Measurements from ENCODE around the gene NCKAP5.

The NCKAP5 gene

DNA sequence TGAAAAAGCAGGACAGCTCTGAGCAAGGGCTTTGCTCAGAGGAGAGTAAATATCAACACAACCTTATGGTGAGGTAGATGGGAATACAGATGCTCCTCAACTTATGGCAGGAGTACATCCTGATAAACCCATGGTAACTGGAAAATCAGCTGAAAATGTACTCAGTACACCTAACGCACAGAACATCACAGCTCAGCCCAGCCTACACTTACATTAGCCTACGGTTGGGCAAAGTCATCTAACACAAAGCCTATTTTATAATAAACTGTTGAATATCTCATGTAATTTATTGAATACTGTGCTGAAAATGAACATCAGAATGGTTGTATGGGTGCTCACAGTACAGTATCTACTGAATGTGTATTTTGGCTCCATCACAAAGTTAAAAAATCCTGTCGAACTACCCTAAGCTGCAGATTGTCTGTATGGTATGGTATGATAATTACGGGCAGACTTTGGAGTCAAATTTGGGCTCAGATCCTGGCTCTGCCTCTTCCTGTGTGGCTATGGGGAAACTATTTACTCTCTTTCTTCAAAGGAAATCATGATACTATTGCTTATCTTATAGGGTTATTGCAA is 778.0 kb downstream of the NCKAP5 start:
- Histone ChIP-seq H2AK5ac (ENCODE audit: low read depth, low read length) (no peak overlapping the region), H2BK15ac (ENCODE audit: low read length) (no peak overlapping the region)
- no peak for DNase-seq (ENCODE audit: low spot score)

DNA sequence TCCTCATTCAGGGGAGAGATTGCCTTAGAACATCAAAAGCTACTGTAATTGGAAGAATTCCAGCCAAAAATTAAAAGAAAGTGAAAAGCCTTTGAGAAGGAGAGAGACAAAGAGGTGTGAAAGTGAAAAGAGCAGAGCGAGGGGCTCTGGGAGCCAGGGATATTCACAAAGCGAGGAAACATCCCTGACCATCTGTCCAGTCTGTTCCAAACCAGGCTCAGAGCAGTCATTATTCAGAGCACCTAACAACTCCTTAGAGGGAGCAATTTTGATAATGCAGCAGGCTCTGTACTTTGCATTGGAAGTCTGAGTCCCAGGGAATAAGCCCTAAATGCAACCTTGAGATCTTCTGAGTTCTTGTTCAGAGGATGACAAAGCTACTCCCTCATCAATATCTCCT is 779.2 kb downstream of the NCKAP5 start:
- Histone ChIP-seq H4K91ac (ENCODE audit: low read depth, low read length, poor library complexity) (no peak overlapping the region), H2BK15ac (ENCODE audit: low read length) (no peak overlapping the region), H3K9me3 (replicated peaks in 1 of 2; ENCODE audit: control insufficient read depth in 2 of 2, insufficient read depth in 1 of 2, low read depth in 1 of 2, low read length in 2 of 2) (no peaks in the 10 kb centered on the region), H2AK5ac (ENCODE audit: low read depth, low read length) (no peak overlapping the region), H3K23ac (ENCODE audit: low read depth, low read length, poor library complexity) (no peak overlapping the region), H3K4me2 (ENCODE audit: insufficient read depth, low read length, poor library complexity, severe bottlenecking) (no peak overlapping the region), H3K4me3 (ENCODE audit: low read length in 2 of 2) (no peak overlapping the region), H3K9ac (ENCODE audit: low read depth, low read length, poor library complexity) (no peak overlapping the region), H3K4ac (ENCODE audit: low read length) (no peak overlapping the region), H3K36me3 (replicated peaks in 1 of 2; ENCODE audit: control insufficient read depth in 2 of 2, insufficient read depth in 2 of 2, low read length in 2 of 2) (peaks cover 0 to 94% of the 10 kb centered on the region in 2 donors), H3K18ac (ENCODE audit: low read length) (no peak overlapping the region), H3K27ac (replicated peaks; ENCODE audit: low read length) (no peak overlapping the region), H2BK5ac (ENCODE audit: low read length) (no peak overlapping the region), H3K4me1 (ENCODE audit: control insufficient read depth in 2 of 2, insufficient read depth in 1 of 2, low read depth in 1 of 2, low read length in 2 of 2) (no peaks in the 10 kb centered on the region), H2AFZ (ENCODE audit: low read length) (no peak overlapping the region), H4K8ac (ENCODE audit: low read depth, low read length) (no peak overlapping the region), H2BK12ac (ENCODE audit: low read length) (no peak overlapping the region), H3K14ac (ENCODE audit: low read length) (no peak overlapping the region), H3K79me1 (ENCODE audit: low read depth, low read length) (no peaks in the 10 kb centered on the region), H2BK120ac (ENCODE audit: low read depth, low read length) (no peak overlapping the region), H3K27me3 (ENCODE audit: control insufficient read depth in 3 of 3, insufficient read depth in 3 of 3, low read depth in 1 of 3, low read length in 3 of 3) (no peaks in the 10 kb centered on the region)
- WGBS, 2 donors (ENCODE audit: extremely low coverage in 2 of 2, insufficient read length in 2 of 2, insufficient replicate concordance in 1 of 2) = no CpG with 5 or more reads among the region's 2 CpGs
- no peak for DNase-seq (ENCODE audit: low spot score)

More for the DNA sequence above, 778.0 kb downstream of the NCKAP5 start:
- Histone ChIP-seq H3K4me3 (ENCODE audit: low read length in 2 of 2) (no peak overlapping the region), H3K36me3 (replicated peaks in 1 of 2; ENCODE audit: control insufficient read depth in 2 of 2, insufficient read depth in 2 of 2, low read length in 2 of 2) (peaks cover 0 to 91% of the 10 kb centered on the region in 2 donors), H3K79me1 (ENCODE audit: low read depth, low read length) (no peaks in the 10 kb centered on the region), H3K4me1 (ENCODE audit: control insufficient read depth in 2 of 2, insufficient read depth in 1 of 2, low read depth in 1 of 2, low read length in 2 of 2) (no peaks in the 10 kb centered on the region), H3K27me3 (ENCODE audit: control insufficient read depth in 3 of 3, insufficient read depth in 3 of 3, low read depth in 1 of 3, low read length in 3 of 3) (no peaks in the 10 kb centered on the region), H2BK120ac (ENCODE audit: low read depth, low read length) (no peak overlapping the region), H3K14ac (ENCODE audit: low read length) (no peak overlapping the region), H3K9ac (ENCODE audit: low read depth, low read length, poor library complexity) (no peak overlapping the region), H2BK5ac (ENCODE audit: low read length) (no peak overlapping the region), H4K91ac (ENCODE audit: low read depth, low read length, poor library complexity) (no peak overlapping the region), H3K23ac (ENCODE audit: low read depth, low read length, poor library complexity) (no peak overlapping the region), H2BK12ac (ENCODE audit: low read length) (no peak overlapping the region), H2AFZ (ENCODE audit: low read length) (no peak overlapping the region), H3K9me3 (replicated peaks in 1 of 2; ENCODE audit: control insufficient read depth in 2 of 2, insufficient read depth in 1 of 2, low read depth in 1 of 2, low read length in 2 of 2) (no peaks in the 10 kb centered on the region), H3K4ac (ENCODE audit: low read length) (no peak overlapping the region), H3K18ac (ENCODE audit: low read length) (no peak overlapping the region), H4K8ac (ENCODE audit: low read depth, low read length) (no peak overlapping the region), H3K4me2 (ENCODE audit: insufficient read depth, low read length, poor library complexity, severe bottlenecking) (no peak overlapping the region), H3K27ac (replicated peaks; ENCODE audit: low read length) (no peak overlapping the region)
- WGBS, 2 donors (ENCODE audit: extremely low coverage in 2 of 2, insufficient read length in 2 of 2, insufficient replicate concordance in 1 of 2) = no CpG with 5 or more reads among the region's 4 CpGs

DNA sequence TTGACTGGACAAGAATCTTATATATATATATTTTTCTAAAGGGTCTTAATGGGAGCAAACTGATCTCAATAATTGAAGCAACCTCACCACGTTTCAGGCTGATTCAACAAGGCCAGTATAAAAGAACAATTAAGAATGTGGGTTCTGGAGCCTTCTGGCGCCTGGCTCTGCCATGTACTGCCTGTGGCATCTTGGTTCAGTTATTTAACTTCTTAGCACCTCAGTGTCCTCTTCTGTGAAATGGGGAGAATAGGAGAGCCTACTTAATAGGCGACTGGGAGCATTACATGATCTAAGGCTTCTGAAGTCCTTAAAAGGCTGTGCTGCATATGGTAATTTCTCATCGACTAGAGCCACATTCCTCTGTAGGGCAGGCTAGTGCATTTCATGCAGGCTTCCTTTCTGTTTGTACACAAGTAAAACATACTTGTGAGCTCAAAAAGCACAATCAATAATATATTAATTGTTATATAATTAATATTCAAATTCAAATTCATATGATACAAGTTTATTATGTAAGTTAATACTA is 779.9 kb downstream of the NCKAP5 start:
- H2BK15ac ChIP-seq (ENCODE audit: low read length) = no peak overlapping the region
- H3K9me3 ChIP-seq (replicated peaks in 1 of 2; ENCODE audit: control insufficient read depth in 2 of 2, insufficient read depth in 1 of 2, low read depth in 1 of 2, low read length in 2 of 2) = no peaks in the 10 kb centered on the region
- no peak overlapping the region for H2AFZ ChIP-seq (ENCODE audit: low read length)
- H3K4me1 ChIP-seq (ENCODE audit: control insufficient read depth in 2 of 2, insufficient read depth in 1 of 2, low read depth in 1 of 2, low read length in 2 of 2) = no peaks in the 10 kb centered on the region
- no peak overlapping the region for H3K4me2 ChIP-seq (ENCODE audit: insufficient read depth, low read length, poor library complexity, severe bottlenecking)
- H3K14ac ChIP-seq (ENCODE audit: low read length) = no peak overlapping the region
- WGBS, 2 donors (ENCODE audit: extremely low coverage in 2 of 2, insufficient read length in 2 of 2, insufficient replicate concordance in 1 of 2) = no CpG with 5 or more reads among the region's 4 CpGs
- no peak overlapping the region for H3K4me3 ChIP-seq (ENCODE audit: low read length in 2 of 2)
- no peak overlapping the region for H2BK12ac ChIP-seq (ENCODE audit: low read length)
- no peak for DNase-seq (ENCODE audit: low spot score)
- H3K9ac ChIP-seq (ENCODE audit: low read depth, low read length, poor library complexity) = no peak overlapping the region
- H3K18ac ChIP-seq (ENCODE audit: low read length) = no peak overlapping the region
- H4K8ac ChIP-seq (ENCODE audit: low read depth, low read length) = no peak overlapping the region
- no peak overlapping the region for H4K91ac ChIP-seq (ENCODE audit: low read depth, low read length, poor library complexity)
- no peak overlapping the region for H3K23ac ChIP-seq (ENCODE audit: low read depth, low read length, poor library complexity)
- peaks cover 0 to 95% of the 10 kb centered on the region in 2 donors for H3K36me3 ChIP-seq (replicated peaks in 1 of 2; ENCODE audit: control insufficient read depth in 2 of 2, insufficient read depth in 2 of 2, low read length in 2 of 2)
- no peaks in the 10 kb centered on the region for H3K79me1 ChIP-seq (ENCODE audit: low read depth, low read length)
- H3K27me3 ChIP-seq (ENCODE audit: control insufficient read depth in 3 of 3, insufficient read depth in 3 of 3, low read depth in 1 of 3, low read length in 3 of 3) = no peaks in the 10 kb centered on the region
- no peak overlapping the region for H2BK120ac ChIP-seq (ENCODE audit: low read depth, low read length)
- H3K4ac ChIP-seq (ENCODE audit: low read length) = no peak overlapping the region
- H3K27ac ChIP-seq (replicated peaks; ENCODE audit: low read length) = no peak overlapping the region
- no peak overlapping the region for H2AK5ac ChIP-seq (ENCODE audit: low read depth, low read length)
- H2BK5ac ChIP-seq (ENCODE audit: low read length) = no peak overlapping the region

DNA sequence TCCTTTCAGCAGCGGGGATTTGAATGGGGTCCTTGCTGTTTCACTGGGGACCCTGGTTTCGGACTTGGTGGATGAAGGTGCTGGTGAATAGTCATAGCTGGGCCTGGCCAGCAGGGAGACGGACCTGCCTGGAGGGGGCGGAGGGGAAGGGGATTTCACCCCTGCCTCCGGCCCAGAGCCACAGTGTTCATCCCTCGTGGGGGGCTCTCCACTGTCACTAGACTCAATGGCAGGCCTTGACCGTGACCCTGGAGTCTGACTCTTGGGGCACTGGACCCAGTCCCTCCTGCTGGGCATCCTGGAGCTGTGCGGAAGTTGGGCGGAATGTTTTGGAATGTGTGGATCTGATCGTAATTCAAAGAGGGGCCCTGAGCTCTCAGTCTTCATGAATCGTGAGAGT is 784.4 kb downstream of the NCKAP5 start:
- Histone ChIP-seq H3K4me2 (ENCODE audit: insufficient read depth, low read length, poor library complexity, severe bottlenecking) (no peak overlapping the region), H2AFZ (ENCODE audit: low read length) (no peak overlapping the region), H3K18ac (ENCODE audit: low read length) (no peak overlapping the region), H3K27ac (replicated peaks; ENCODE audit: low read length) (no peak overlapping the region), H4K8ac (ENCODE audit: low read depth, low read length) (no peak overlapping the region), H2AK5ac (ENCODE audit: low read depth, low read length) (no peak overlapping the region), H3K9ac (ENCODE audit: low read depth, low read length, poor library complexity) (no peak overlapping the region), H3K36me3 (replicated peaks in 1 of 2; ENCODE audit: control insufficient read depth in 2 of 2, insufficient read depth in 2 of 2, low read length in 2 of 2) (peaks cover 0 to 91% of the 10 kb centered on the region in 2 donors), H2BK12ac (ENCODE audit: low read length) (no peak overlapping the region), H3K79me1 (ENCODE audit: low read depth, low read length) (no peaks in the 10 kb centered on the region), H4K91ac (ENCODE audit: low read depth, low read length, poor library complexity) (no peak overlapping the region), H3K4me3 (ENCODE audit: low read length in 2 of 2) (no peak overlapping the region), H3K4me1 (ENCODE audit: control insufficient read depth in 2 of 2, insufficient read depth in 1 of 2, low read depth in 1 of 2, low read length in 2 of 2) (no peaks in the 10 kb centered on the region), H2BK120ac (ENCODE audit: low read depth, low read length) (no peak overlapping the region), H2BK15ac (ENCODE audit: low read length) (no peak overlapping the region), H2BK5ac (ENCODE audit: low read length) (no peak overlapping the region), H3K27me3 (ENCODE audit: control insufficient read depth in 3 of 3, insufficient read depth in 3 of 3, low read depth in 1 of 3, low read length in 3 of 3) (no peaks in the 10 kb centered on the region), H3K23ac (ENCODE audit: low read depth, low read length, poor library complexity) (no peak overlapping the region), H3K9me3 (replicated peaks in 1 of 2; ENCODE audit: control insufficient read depth in 2 of 2, insufficient read depth in 1 of 2, low read depth in 1 of 2, low read length in 2 of 2) (no peaks in the 10 kb centered on the region), H3K4ac (ENCODE audit: low read length) (no peak overlapping the region), H3K14ac (ENCODE audit: low read length) (no peak overlapping the region)
- DNase-seq (ENCODE audit: low spot score) = no peak
- no CpG with 5 or more reads among the region's 11 CpGs for WGBS, 2 donors (ENCODE audit: extremely low coverage in 2 of 2, insufficient read length in 2 of 2, insufficient replicate concordance in 1 of 2)
